GM12878 (cell line): ENCODE data around the gene JAML. TPM values are rescaled to one million over a fixed set of nuclear protein-coding genes. Genes with fewer than 3 reads are reported as not detected.

Experiments used
- ATAC-seq: fragments of 200-7000 bp; cut with Tn5 transposase; 3 replicates; pipeline ENCODE4 v1.9.1; 2020; ENCODE audit warnings: mild to moderate bottlenecking, moderate library complexity
- BruUV-seq: library from RNA; stranded (reverse); fragments of 400-500 nt; replicated peaks from 2 replicates; lab custom pipeline; 2021; lab: Mats Ljungman, UMichigan
- CTCF ChIA-PET: fragments of 300-600 bp; sonication (Branson Sonifier 250); formaldehyde crosslinking; extraction: SDS; loops from one replicate; lab custom pipeline; 2021; ENCODE audit warnings: inconsistent platforms; lab: Yijun Ruan, JAX
- POLR2A ChIA-PET: fragments of 350-600 bp; formaldehyde crosslinking; extraction: SDS; loops from one replicate; lab custom pipeline; 2021; ENCODE audit warnings: inconsistent platforms; lab: Charles Lee
- RAD21 ChIA-PET: fragments of 300-600 bp; sonication (Branson Sonifier 250); formaldehyde crosslinking; loops from one replicate; lab custom pipeline; 2023; ENCODE audit warnings: antibody characterized with exemption; ENCODE audit not compliant: unreplicated experiment; lab: Charles Lee
- SMC1A ChIA-PET: fragments of 300-600 bp; sonication (Branson Sonifier 250); formaldehyde crosslinking; loops from one replicate; lab custom pipeline; 2023; ENCODE audit not compliant: unreplicated experiment, uncharacterized antibody; lab: Charles Lee
- DNase-seq: peaks from one replicate; pipeline ENCODE4 v3.0.0-alpha.2; 2011; ENCODE audit warnings: low read depth, low spot score
- FAIRE-seq: peaks from 3 replicates; lab custom pipeline; 2011; peaks lifted over from hg19 to GRCh38; lab: Jason Lieb, UNC
- H2AFZ ChIP-seq: 2 replicates; pipeline ENCODE4 v1.6.0; 2011; ENCODE audit warnings: low read depth, low read length, control low read depth; ENCODE audit not compliant: control insufficient read depth
- H3K27ac ChIP-seq: 2 replicates; pipeline ENCODE4 v1.5.1; 2011; ENCODE audit warnings: control low read depth; ENCODE audit not compliant: control insufficient read depth, insufficient read depth
- H3K27me3 ChIP-seq, 2 experiments: replicated peaks in 1 of 2; 2 replicates each; pipeline versions ENCODE4 v1.6.0 to v1.6.1; 2011; ENCODE audit warnings: low read length in 1 of 2; ENCODE audit not compliant: control insufficient read depth in 2 of 2, insufficient read depth in 2 of 2
- H3K36me3 ChIP-seq, 2 experiments: 2 replicates each; pipeline ENCODE4 v1.5.1; 2011; ENCODE audit warnings: low read length in 1 of 2; ENCODE audit not compliant: control insufficient read depth in 2 of 2, insufficient read depth in 2 of 2
- H3K4me1 ChIP-seq: 2 replicates; pipeline ENCODE4 v1.6.1; 2011; ENCODE audit warnings: mild to moderate bottlenecking, low read length, moderate library complexity, mixed read lengths; ENCODE audit not compliant: control insufficient read depth, insufficient read depth
- H3K4me2 ChIP-seq: 2 replicates; pipeline ENCODE4 v1.6.0; 2011; ENCODE audit warnings: control low read depth; ENCODE audit not compliant: control insufficient read depth, insufficient read depth
- H3K4me3 ChIP-seq: fragments of 200-600 bp; sonication (generic); 2 replicates; pipeline ENCODE4 v1.5.1; 2016
- H3K79me2 ChIP-seq: 2 replicates; pipeline ENCODE4 v1.6.0; 2011; ENCODE audit warnings: low read length; ENCODE audit not compliant: control insufficient read depth, insufficient read depth
- H3K9ac ChIP-seq: 2 replicates; pipeline ENCODE4 v1.8.0; 2011; ENCODE audit warnings: low read length, control low read depth, mixed read lengths; ENCODE audit not compliant: control insufficient read depth, insufficient read depth
- H3K9me3 ChIP-seq: replicated peaks from 3 replicates; pipeline ENCODE4 v1.5.1; 2011; ENCODE audit warnings: mild to moderate bottlenecking, low read length; ENCODE audit not compliant: control insufficient read depth, insufficient read depth
- H4K20me1 ChIP-seq: 2 replicates; pipeline ENCODE4 v1.6.0; 2011; ENCODE audit not compliant: control insufficient read depth, insufficient read depth
- ATF2 ChIP-seq: IDR thresholded peaks from 2 replicates; pipeline ENCODE4 v1.6.1; 2012; ENCODE audit warnings: low read length, inconsistent platforms
- BCLAF1 ChIP-seq: fragments of 450-650 bp; IDR thresholded peaks from 2 replicates; pipeline ENCODE4 v1.6.1; 2017; ENCODE audit warnings: antibody characterized with exemption, mild to moderate bottlenecking, moderate library complexity
- CREB1 ChIP-seq: IDR thresholded peaks from 2 replicates; pipeline ENCODE4 v1.6.1; 2012; ENCODE audit warnings: low read depth, mild to moderate bottlenecking, inconsistent platforms
- ETV6 ChIP-seq, 2 experiments: fragments of 450-650 bp in 1 of 2; IDR thresholded peaks in 1 of 2; conservative IDR thresholded peaks in 1 of 2; 2 replicates each; pipeline ENCODE4 v1.6.1; 2014; ENCODE audit warnings: antibody characterized with exemption in 1 of 2, borderline replicate concordance in 1 of 2, low read depth in 1 of 2, mild to moderate bottlenecking in 1 of 2, moderate library complexity in 1 of 2
- HDGF ChIP-seq: fragments of 450-650 bp; IDR thresholded peaks from 2 replicates; pipeline ENCODE4 v1.6.1; 2016; ENCODE audit warnings: antibody characterized with exemption
- IKZF2 ChIP-seq, 2 experiments: fragments of 450-650 bp; IDR thresholded peaks; 2 replicates each; pipeline ENCODE4 v1.6.1; 2017; ENCODE audit warnings: mild to moderate bottlenecking in 2 of 2, moderate library complexity in 2 of 2
- IRF3 ChIP-seq: fragments of 450-650 bp; IDR thresholded peaks from 2 replicates; pipeline ENCODE4 v1.6.1; 2014; ENCODE audit warnings: mild to moderate bottlenecking
- MTA2 ChIP-seq: fragments of 450-650 bp; IDR thresholded peaks from 2 replicates; pipeline ENCODE4 v1.6.1; 2016; ENCODE audit warnings: low read depth, mild to moderate bottlenecking, moderate library complexity
- MYC ChIP-seq: IDR thresholded peaks from 2 replicates; pipeline ENCODE4 v1.6.1; 2011; ENCODE audit warnings: mild to moderate bottlenecking, low read length, moderate library complexity, inconsistent platforms; ENCODE audit not compliant: insufficient read depth, insufficient replicate concordance, insufficient read length, severe bottlenecking
- NKRF ChIP-seq: fragments of 450-650 bp; conservative IDR thresholded peaks from 2 replicates; pipeline ENCODE4 v1.6.1; 2017; ENCODE audit warnings: mild to moderate bottlenecking, moderate library complexity
- SIN3A ChIP-seq: IDR thresholded peaks from 2 replicates; pipeline ENCODE4 v1.6.1; 2012; ENCODE audit warnings: low read depth, low read length, improper control_type of control experiment
- SPI1 ChIP-seq: IDR thresholded peaks from 2 replicates; pipeline ENCODE4 v1.6.1; 2011; ENCODE audit warnings: low read depth, mild to moderate bottlenecking, low read length, moderate library complexity, borderline replicate concordance; ENCODE audit not compliant: insufficient read depth
- TAF1 ChIP-seq: IDR thresholded peaks from 2 replicates; pipeline ENCODE4 v1.6.1; 2011; ENCODE audit warnings: mild to moderate bottlenecking, low read depth, low read length, borderline replicate concordance
- ZNF207 ChIP-seq: fragments of 450-650 bp; IDR thresholded peaks from 2 replicates; pipeline ENCODE4 v1.6.1; 2014; ENCODE audit warnings: antibody characterized with exemption, mild to moderate bottlenecking, borderline replicate concordance
- ZNF384 ChIP-seq: IDR thresholded peaks from 2 replicates; pipeline ENCODE4 v1.6.1; 2012; ENCODE audit warnings: low read depth, mild to moderate bottlenecking, low read length, improper control_type of control experiment, borderline replicate concordance
- ZNF622 ChIP-seq: fragments of 450-650 bp; IDR thresholded peaks from 2 replicates; pipeline ENCODE4 v1.6.1; 2017; ENCODE audit warnings: mild to moderate bottlenecking, inconsistent platforms
- WGBS: methylation state at CpG from one replicate; pipeline ENCODE4 v1.1.6; 2016; ENCODE audit warnings: low lambda C conversion rate; ENCODE audit not compliant: insufficient replicate concordance, insufficient coverage; ENCODE audit errors: missing lambda C conversion rate; 5-methylcytosine and 5-hydroxymethylcytosine counted together
- in situ Hi-C: fragments of 300-500 bp; cut with MboI; formaldehyde crosslinking; loops from 9 replicates; pipeline ENCODE4 v1.14.3; 2018; ENCODE audit warnings: mixed read lengths
- intact Hi-C: fragments of 100-400 bp; cut with micrococcal nuclease; formaldehyde crosslinking; loops from one replicate; pipeline ENCODE4 v1.14.2; 2022; ENCODE audit not compliant: unreplicated experiment
- polyA plus RNA-seq, 11 experiments: library from polyadenylated mRNA; depleted of rRNA in 4 of 11; unstranded in 6 of 11; stranded (reverse) in 5 of 11; fragments of >200 nt; fragmentation: Nextera tagmentation in 4 of 11; fragmentation: Illumina TruSeq in 1 of 11; extraction: Ambion mirVana in 4 of 11; extraction: Trizol in 1 of 11; gene quantifications; 1 replicate in 1 of 11; 2 replicates in 10 of 11; pipeline versions ENCODE4 v1.2.1 to v1.2.3, GENCODE V29; 2011 to 2016; ENCODE audit warnings: inconsistent platforms in 2 of 11, missing spikeins in 2 of 11, low read depth in 1 of 11
- total RNA-seq, 4 experiments: library from RNA; depleted of rRNA in 3 of 4; stranded (reverse); fragments of >200 nt in 3 of 4; fragmentation: Illumina TruSeq in 1 of 4; extraction: Trizol in 1 of 4; gene quantifications; 2 replicates each; pipeline versions ENCODE4 v1.2.1 to v1.2.3, GENCODE V29; 2013 to 2021

The JAML gene
- total and polyA plus RNA-seq, 10 of the 15 experiments (the other 5 are each of a cell fraction or from before 2014, with no cell fraction given) = 0.60 to 8.1 (median 3.5) TPM

- Histone ChIP-seq H3K79me2 (no peaks in the 10 kb centered on the region; the same call in 1 of the 2 replicates), H3K27me3 (no peaks in the 10 kb centered on the region), H2AFZ (peak overlapping the region; percentile 100), H3K4me1 (no peaks in the 10 kb centered on the region), H4K20me1 (no peaks in the 10 kb centered on the region)
- CTCF ChIA-PET = interaction anchor here (0.8 to 1.6 kb wide), 9 partner anchors 8 to 100 kb away, joined by 3 to 15 read pairs (median 4); partner anchors contain the start of gene MPZL2
- BruUV-seq = no TSS peak
- peak; percentile 57 for ATAC-seq
- TF ChIP-seq IRF3 = no peak
- no peak for TF ChIP-seq ATF2
- TF ChIP-seq SPI1 = peak; percentile 81
- TF ChIP-seq ETV6 (conservative IDR thresholded peaks at IDR 0.05 in 1 of 2, IDR thresholded peaks at IDR 0.05 in 1 of 2; ENCODE audit: borderline replicate concordance in 1 of 2, low read depth in 1 of 2) = no peak
- peak; percentile 52; the same call in 1 of the 2 replicates for TF ChIP-seq CREB1
- TF ChIP-seq TAF1 = no peak
- TF ChIP-seq BCLAF1 = no peak
- TF ChIP-seq ZNF207 = no peak
- TF ChIP-seq IKZF2 (IDR thresholded peaks at IDR 0.05) = peak; percentile 2 to 9; a peak in 1 of 4 replicates
- no peak for TF ChIP-seq MYC
- TF ChIP-seq SIN3A = no peak
- no peak for TF ChIP-seq ZNF622
- TF ChIP-seq MTA2 = no peak
- no peak for TF ChIP-seq ZNF384
- no peak for TF ChIP-seq NKRF
- TF ChIP-seq HDGF = no peak
- TF ChIP-seq, all 136 proteins: peak for 3
- H3K4me3 ChIP-seq = peak overlapping the region; percentile 83
- no peak overlapping the region for H3K27ac ChIP-seq
- SMC1A ChIA-PET = interaction anchor here (1.2 to 2.3 kb wide), 7 partner anchors 26 to 109 kb away, joined by 3 to 10 read pairs (median 6); no protein-coding TSS in a partner anchor
- H3K4me2 ChIP-seq = peak overlapping the region; percentile 85
- no peak overlapping the region for H3K9ac ChIP-seq
- RAD21 ChIA-PET = interaction anchor here (1.3 to 1.6 kb wide), 7 partner anchors 11 to 107 kb away, joined by 3 to 11 read pairs (median 6); partner anchors contain the start of gene UBE4A
- intact Hi-C loops = loop anchor here (1.0 kb wide), 1 partner anchor 35 kb away; no protein-coding TSS in a partner anchor
- no peaks in the 10 kb centered on the region; the same call in 2 of the 3 replicates for H3K9me3 ChIP-seq
- DNase-seq = no peak
- in situ Hi-C loops = no loop called here
- POLR2A ChIA-PET = interaction anchor here (1.0 to 2.3 kb wide), 5 partner anchors 11 to 184 kb away, joined by 3 to 12 read pairs (median 4); partner anchors contain the start of gene KMT2A
- H3K36me3 ChIP-seq = no peaks in the 10 kb centered on the region
- FAIRE-seq = no peak
- 41% methylated on average over 3 of the region's 3 CpGs for WGBS
Observed at GRCh38 chr11:118252688-118253087, 27.9 kb upstream of the JAML start.
